NCI-H748 (cell line): ENCODE measurements around the gene CD3D.
A peak's percentile ranks its signal among the peaks of the same experiment; 100 is the strongest.
"Not testable (repeated sequence)": the region's sequence is repeated elsewhere in the genome, so short reads cannot be mapped to it uniquely, and the experiment has no call there.

Experiments used
- DNase-seq: peaks from one replicate; lab custom pipeline; 2025; ENCODE audit not compliant: unreplicated experiment; lab: John Stamatoyannopoulos, UW

Gene CD3D

GRCh38 chr11:118339281-118339961, 3.1 kb downstream of the CD3D start:
- DNase-seq: no peak

GRCh38 chr11:118338637-118339061, 3.9 kb downstream of the CD3D start:
- DNase-seq: no peak

- no peak for DNase-seq
Observed at GRCh38 chr11:118334745-118335144, 7.8 kb downstream of the CD3D start.

GRCh38 chr11:118328745-118329144, 13.8 kb downstream of the CD3D start:
- DNase-seq: no peak

- no peak for DNase-seq
Observed at GRCh38 chr11:118325283-118325682, 17.2 kb downstream of the CD3D start.

DNA sequence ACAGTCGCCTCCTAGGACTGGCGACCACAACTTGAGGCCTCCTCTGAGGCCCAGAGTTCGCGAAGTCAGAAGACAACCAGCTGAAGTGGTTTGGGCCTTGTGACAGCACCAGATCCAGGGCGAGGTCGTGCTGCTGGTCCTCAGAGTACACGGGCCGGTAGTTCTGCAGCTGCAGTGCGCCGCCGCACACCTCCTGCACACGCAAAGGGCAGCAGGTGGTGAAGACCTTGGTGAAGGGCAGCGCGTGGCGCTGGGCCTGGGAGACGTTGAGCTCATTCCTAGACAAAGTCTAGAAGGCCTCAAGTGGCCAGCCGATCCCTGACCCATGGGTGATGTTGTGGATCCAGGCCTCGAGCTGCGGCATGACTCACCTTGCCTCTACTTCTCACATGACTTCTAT, 19.8 kb downstream of the CD3D start:
- DNase-seq: no peak

DNA sequence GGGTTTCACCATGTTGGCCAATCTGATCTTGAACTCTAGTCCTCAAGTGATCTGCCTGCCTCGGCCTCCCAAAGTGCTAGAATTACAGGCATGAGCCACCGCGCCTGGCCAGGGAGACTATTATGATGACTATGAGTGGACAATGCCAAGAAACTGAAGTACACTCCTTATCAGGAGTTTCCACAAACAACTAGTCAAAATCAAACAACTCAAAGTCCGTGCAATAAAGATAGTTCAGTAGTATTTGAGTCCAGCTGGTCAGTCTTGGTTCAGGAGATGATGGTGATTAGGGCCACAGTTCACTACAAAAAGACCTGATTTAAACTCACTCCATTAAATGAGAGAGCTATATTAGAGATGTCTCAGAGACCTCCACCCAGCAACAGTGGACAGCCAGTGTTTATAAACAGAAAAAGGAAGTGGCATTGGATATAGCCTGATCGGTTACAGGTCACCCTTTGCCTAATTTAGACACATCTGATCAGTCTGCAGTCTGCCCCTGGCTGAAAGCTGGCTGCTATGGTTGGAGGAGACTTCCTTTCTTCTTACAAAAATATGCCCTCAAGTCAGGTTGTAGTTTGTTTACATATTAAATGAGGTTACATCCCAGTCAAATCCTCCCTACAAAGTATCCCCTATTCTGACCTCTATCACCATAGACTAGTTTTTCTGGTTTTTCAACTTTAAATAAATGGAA, 21.0 kb downstream of the CD3D start:
- peak; percentile 22 for DNase-seq

GRCh38 chr11:118320515-118320914, 22.0 kb downstream of the CD3D start:
- no peak for DNase-seq

- no peak for DNase-seq
Observed at GRCh38 chr11:118319337-118319707, 23.2 kb downstream of the CD3D start.

- DNase-seq: no peak
Observed at GRCh38 chr11:118318581-118319336, 23.7 kb downstream of the CD3D start.

DNA sequence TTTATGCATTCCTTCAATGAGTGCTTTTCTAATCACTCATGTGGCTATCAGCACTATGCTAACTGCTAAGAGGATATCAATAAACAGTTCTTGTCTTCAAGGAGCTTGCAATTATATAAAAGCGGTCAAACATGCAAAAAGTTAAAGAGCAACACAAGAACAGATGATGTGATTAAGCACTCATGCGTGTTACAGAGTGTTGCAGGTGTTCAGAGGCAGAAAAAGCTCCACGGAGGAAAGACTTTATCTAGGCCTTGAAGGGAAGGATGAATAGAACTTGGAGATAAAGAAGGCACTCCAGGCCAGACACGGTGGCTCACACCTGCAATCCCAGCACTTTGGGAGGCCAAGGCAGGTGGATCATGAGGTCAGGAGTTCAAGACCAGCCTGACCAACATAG, 24.4 kb downstream of the CD3D start:
- DNase-seq: no peak

GRCh38 chr11:118314988-118315411, 27.5 kb downstream of the CD3D start:
- peak; percentile 36 for DNase-seq

GRCh38 chr11:118313242-118313641, 29.3 kb downstream of the CD3D start:
- DNase-seq: no peak

DNA sequence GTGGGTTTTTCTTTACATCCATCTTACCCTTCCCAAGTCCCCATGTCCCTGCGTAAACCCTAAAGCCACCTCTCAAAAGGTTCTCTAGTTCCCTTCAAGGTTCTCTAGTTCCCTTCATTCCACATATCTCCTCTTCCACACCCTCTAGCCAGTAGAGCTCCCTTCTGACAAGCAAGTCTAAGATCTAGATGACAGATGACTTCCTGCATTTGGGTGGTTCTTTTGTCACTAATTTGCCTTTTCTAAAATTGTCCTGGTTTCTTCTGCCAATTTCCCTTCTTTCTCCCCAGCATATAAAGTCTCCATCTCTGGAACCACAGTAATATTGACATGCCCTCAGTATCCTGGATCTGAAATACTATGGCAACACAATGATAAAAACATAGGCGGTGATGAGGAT, 30.2 kb downstream of the CD3D start:
- no peak for DNase-seq

DNA sequence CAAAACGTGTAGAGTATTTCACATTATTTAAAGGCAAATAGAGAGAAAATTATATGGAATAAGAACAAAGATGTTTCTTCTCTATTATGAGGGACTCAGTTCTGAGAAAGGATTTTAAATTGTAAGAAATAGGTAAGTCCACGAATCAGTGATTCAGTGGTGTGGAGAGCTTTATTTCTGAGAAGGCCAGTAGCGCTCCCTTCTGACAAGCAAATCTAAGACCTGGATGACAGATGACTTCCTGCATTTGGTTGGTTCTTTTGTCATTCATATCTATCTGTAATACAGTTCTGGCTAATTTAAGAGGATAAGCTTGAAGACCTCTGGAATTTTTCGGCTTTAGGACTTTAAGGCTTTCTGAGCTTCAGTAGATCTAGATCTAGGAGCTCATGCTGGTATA, 31.0 kb downstream of the CD3D start:
- DNase-seq: no peak

GRCh38 chr11:118310781-118311485, 31.6 kb downstream of the CD3D start:
- no peak for DNase-seq

- no peak for DNase-seq
Observed at GRCh38 chr11:118310271-118310670, 32.2 kb downstream of the CD3D start.

DNA sequence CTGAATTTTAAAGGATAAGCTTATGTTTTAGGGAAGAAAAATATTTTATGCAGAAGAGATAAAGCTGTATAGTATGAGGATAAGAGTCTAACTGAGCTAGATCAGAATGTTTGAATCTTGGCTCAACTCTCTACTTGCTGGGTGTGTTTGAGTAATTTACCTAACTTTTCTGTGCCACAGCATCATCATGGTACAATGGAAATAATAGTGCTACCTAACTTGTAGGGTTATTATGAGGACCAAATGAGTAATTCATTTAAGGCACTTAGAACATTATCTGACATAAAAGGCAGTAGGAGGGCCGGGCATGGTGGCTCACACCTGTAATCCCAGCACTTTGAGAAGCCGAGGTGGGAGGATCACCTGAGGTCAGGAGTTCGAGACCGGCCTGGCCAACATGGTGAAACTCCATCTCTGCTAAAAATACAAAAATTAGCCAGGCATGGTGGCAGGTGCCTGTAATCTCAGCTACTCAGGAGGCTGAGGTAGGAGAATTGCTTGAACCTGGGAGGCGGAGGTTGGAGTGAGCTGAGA, 33.4 kb downstream of the CD3D start:
- DNase-seq: not testable (repeated sequence)

- DNase-seq: no peak
Observed at GRCh38 chr11:118306556-118306955, 35.9 kb downstream of the CD3D start.

DNA sequence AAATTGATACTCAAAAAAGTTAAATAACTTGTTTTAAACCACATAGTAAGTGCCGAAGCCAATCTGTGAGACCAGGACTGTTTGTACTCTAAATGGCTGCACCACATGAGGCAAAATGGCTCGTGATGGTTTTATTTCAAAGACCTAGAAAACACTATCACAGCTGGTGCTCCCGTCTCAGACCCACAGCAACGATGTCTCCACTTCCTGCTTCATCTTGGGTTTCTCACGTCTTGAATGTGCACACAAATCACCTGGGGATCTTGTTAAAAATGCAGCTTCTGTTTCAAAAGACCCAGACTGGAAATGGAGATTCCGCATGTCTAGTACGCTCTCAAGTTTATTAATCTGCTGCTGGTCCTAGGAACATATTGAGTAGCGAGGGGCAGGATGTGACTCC, 36.8 kb downstream of the CD3D start:
- no peak for DNase-seq

DNA sequence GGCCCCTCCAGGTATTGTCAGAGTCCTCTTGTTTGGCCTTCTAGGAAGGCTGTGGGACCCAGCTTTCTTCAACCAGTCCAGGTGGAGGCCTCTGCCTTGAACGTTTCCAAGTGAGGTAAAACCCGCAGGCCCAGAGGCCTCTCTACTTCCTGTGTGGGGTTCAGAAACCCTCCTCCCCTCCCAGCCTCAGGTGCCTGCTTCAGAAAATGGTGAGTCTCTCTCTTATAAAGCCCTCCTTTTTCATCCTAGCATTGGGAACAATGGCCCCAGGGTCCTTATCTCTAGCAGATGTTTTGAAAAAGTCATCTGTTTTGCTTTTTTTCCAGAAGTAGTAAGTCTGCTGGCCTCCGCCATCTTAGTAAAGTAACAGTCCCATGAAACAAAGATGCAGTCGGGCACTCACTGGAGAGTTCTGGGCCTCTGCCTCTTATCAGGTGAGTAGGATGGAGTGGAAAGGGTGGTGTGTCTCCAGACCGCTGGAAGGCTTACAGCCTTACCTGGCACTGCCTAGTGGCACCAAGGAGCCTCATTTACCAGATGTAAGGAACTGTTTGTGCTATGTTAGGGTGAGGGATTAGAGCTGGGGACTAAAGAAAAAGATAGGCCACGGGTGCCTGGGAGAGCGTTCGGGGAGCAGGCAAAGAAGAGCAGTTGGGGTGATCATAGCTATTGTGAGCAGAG, 37.8 kb downstream of the CD3D start, which contains the start of gene CD3E:
CD3E (plus strand) TSS at position 163 of the 681 bp plus-strand sequence; CDS start at position 386, 223 bp downstream.
- no peak for DNase-seq
